Fibroblast of skin of left biceps (primary cell): Measurements from ENCODE around the gene ADH1C.
"Not testable (repeated sequence)": the region's sequence is repeated elsewhere in the genome, so short reads cannot be mapped to it uniquely, and the experiment has no call there.

Source experiments
- DNase-seq, 2 experiments: peaks; one replicate each; pipeline ENCODE4 v3.0.0-alpha.2; 2013; ENCODE audit warnings: low read depth in 2 of 2

ADH1C gene

GRCh38 chr4:99359480-99360204 lies 7.1 kb upstream of the ADH1C start:
- no peak for DNase-seq

- DNase-seq: no peak
These were observed 5.4 kb upstream of the ADH1C start for GRCh38 chr4:99357948-99358347.

- no peak for DNase-seq
These were observed 4.4 kb upstream of the ADH1C start for GRCh38 chr4:99356992-99357391.

- not testable (repeated sequence) for DNase-seq
These were observed 3.6 kb upstream of the ADH1C start for GRCh38 chr4:99356149-99356548.

- no peak for DNase-seq
These were observed 1.1 kb downstream of the ADH1C start for GRCh38 chr4:99351487-99351886.

- no peak for DNase-seq
These were observed 3.2 kb downstream of the ADH1C start for GRCh38 chr4:99349338-99349737.

GRCh38 chr4:99342624-99343023 lies 9.9 kb downstream of the ADH1C start:
- not testable (repeated sequence) for DNase-seq

GRCh38 chr4:99341426-99341825 lies 11.1 kb downstream of the ADH1C start:
- DNase-seq: no peak

GRCh38 chr4:99339172-99339571 lies 13.4 kb downstream of the ADH1C start:
- no peak for DNase-seq

GRCh38 chr4:99336553-99336952 lies 16.0 kb downstream of the ADH1C start:
- no peak for DNase-seq

GRCh38 chr4:99334880-99335279 lies 17.7 kb downstream of the ADH1C start:
- no peak for DNase-seq

- DNase-seq: no peak
These were observed 21.9 kb downstream of the ADH1C start for GRCh38 chr4:99330648-99331047.

- no peak for DNase-seq
These were observed 22.7 kb downstream of the ADH1C start for GRCh38 chr4:99329876-99330275.

- peak; percentile 23 to 39 for DNase-seq
These were observed 27.6 kb downstream of the ADH1C start for GRCh38 chr4:99324979-99325378.

GRCh38 chr4:99324361-99324760 lies 28.2 kb downstream of the ADH1C start:
- DNase-seq: no peak

GRCh38 chr4:99323756-99324155 lies 28.8 kb downstream of the ADH1C start:
- peak in 1 of 2 experiments; percentile 12 for DNase-seq

- DNase-seq: no peak
These were observed 31.0 kb downstream of the ADH1C start, which contains the start of gene ADH1B for GRCh38 chr4:99321241-99322191. Gene ADH1B, minus strand, starts transcription at chr4:99321401. Its CDS starts 70 bp downstream, at chr4:99321331.

GRCh38 chr4:99317811-99318210 lies 34.7 kb downstream of the ADH1C start:
- DNase-seq: not testable (repeated sequence)

GRCh38 chr4:99317354-99317753 lies 35.2 kb downstream of the ADH1C start:
- no peak for DNase-seq

- no peak for DNase-seq
These were observed 36.7 kb downstream of the ADH1C start for GRCh38 chr4:99315839-99316238.

GRCh38 chr4:99314211-99314610 lies 38.3 kb downstream of the ADH1C start:
- DNase-seq: no peak

- DNase-seq: no peak
These were observed 42.2 kb downstream of the ADH1C start for GRCh38 chr4:99310389-99310788.
